HepG2 (cell line): Measurements from ENCODE around the gene YTHDF1. TPM values are rescaled to one million over a fixed set of nuclear protein-coding genes. Genes with fewer than 3 reads are reported as not detected.

Experiments
- ETV6 ChIP-seq: sonication (generic); formaldehyde crosslinking; conservative IDR thresholded peaks from 2 replicates; pipeline ENCODE4 v1.4.0; 2020; ENCODE audit warnings: missing genetic modification reagents
- GATA4 ChIP-seq: sonication (generic); IDR thresholded peaks from 2 replicates; pipeline ENCODE4 v1.6.1; 2016; ENCODE audit warnings: antibody characterized with exemption, low read depth, borderline replicate concordance
- KDM5A ChIP-seq: fragments of 200-600 bp; sonication (generic); IDR thresholded peaks from 2 replicates; pipeline ENCODE4 v1.7.0; 2018; ENCODE audit warnings: antibody characterized with exemption, mild to moderate bottlenecking, low read length, borderline replicate concordance
- NR2F2 ChIP-seq: IDR thresholded peaks from 2 replicates; pipeline ENCODE4 v1.6.1; 2012; ENCODE audit warnings: low read depth, inconsistent platforms, borderline replicate concordance
- RBM39 ChIP-seq: fragments of 200-400 bp; formaldehyde crosslinking; IDR thresholded peaks from one replicate; pipeline ENCODE4 v1.6.1; 2018; ENCODE audit warnings: antibody characterized with exemption, mild to moderate bottlenecking, low read depth, low read length; ENCODE audit not compliant: poor library complexity, severe bottlenecking
- RELA ChIP-seq: sonication (generic); formaldehyde crosslinking; IDR thresholded peaks from 2 replicates; pipeline ENCODE4 v1.4.0; 2020; ENCODE audit warnings: missing genetic modification reagents
- SRY ChIP-seq: sonication (generic); formaldehyde crosslinking; IDR thresholded peaks from 2 replicates; pipeline ENCODE4 v1.8.0; 2022; ENCODE audit warnings: mild to moderate bottlenecking, missing genetic modification reagents
- TCF7 ChIP-seq: sonication (generic); IDR thresholded peaks from 2 replicates; pipeline ENCODE4 v1.6.1; 2016; ENCODE audit warnings: antibody characterized with exemption, low read depth
- THAP7 ChIP-seq: sonication (generic); formaldehyde crosslinking; IDR thresholded peaks from 2 replicates; pipeline ENCODE4 v1.8.1; 2023; ENCODE audit warnings: mild to moderate bottlenecking, missing genetic modification reagents
- ZNF12 ChIP-seq: sonication (generic); formaldehyde crosslinking; IDR thresholded peaks from 2 replicates; pipeline ENCODE4 v1.5.0; 2020; ENCODE audit warnings: missing genetic modification reagents
- ZNF597 ChIP-seq: sonication (generic); formaldehyde crosslinking; IDR thresholded peaks from 2 replicates; pipeline ENCODE4 v1.5.0; 2020; ENCODE audit warnings: missing genetic modification reagents
- ZXDC ChIP-seq: sonication (generic); formaldehyde crosslinking; IDR thresholded peaks from 2 replicates; pipeline ENCODE4 v1.5.0; 2020; ENCODE audit warnings: mild to moderate bottlenecking, missing genetic modification reagents
- polyA plus RNA-seq, 8 experiments: library from polyadenylated mRNA; depleted of rRNA in 3 of 8; stranded (reverse) in 7 of 8; unstranded in 1 of 8; fragments of >200 nt; fragmentation: Illumina TruSeq in 4 of 8; extraction: Trizol in 4 of 8; gene quantifications; 2 replicates each; pipeline versions ENCODE4 v1.2.1 to v1.2.3, GENCODE V29; 2011 to 2016; ENCODE audit warnings: low read depth in 4 of 8, missing spikeins in 1 of 8, mixed read lengths in 1 of 8; ENCODE audit not compliant: insufficient read depth in 1 of 8
- total RNA-seq, 5 experiments: library from RNA; depleted of rRNA; stranded (reverse); fragments of >200 nt; fragmentation: Illumina TruSeq; extraction: Trizol; gene quantifications; 2 replicates each; pipeline ENCODE4 v1.2.3, GENCODE V29; 2016; ENCODE audit warnings: low read depth in 1 of 5
- TF ChIP-seq, protein P1 (sequence below): sonication (generic); formaldehyde crosslinking; IDR thresholded peaks from one replicate; pipeline ENCODE4 v1.5.1; 2020; ENCODE audit warnings: mild to moderate bottlenecking, missing genetic modification reagents; ENCODE audit errors: not compliant biosample characterization
- TF ChIP-seq, protein P2 (sequence below): sonication (generic); formaldehyde crosslinking; IDR thresholded peaks from 2 replicates; pipeline ENCODE4 v1.8.1; 2023; ENCODE audit warnings: mild to moderate bottlenecking, missing genetic modification reagents, borderline replicate concordance

Gene YTHDF1
- total and polyA plus RNA-seq, 2 of the 13 experiments (the other 11 are each of a cell fraction or from before 2014, with no cell fraction given), result 34.5 to 37.7 TPM

DNA sequence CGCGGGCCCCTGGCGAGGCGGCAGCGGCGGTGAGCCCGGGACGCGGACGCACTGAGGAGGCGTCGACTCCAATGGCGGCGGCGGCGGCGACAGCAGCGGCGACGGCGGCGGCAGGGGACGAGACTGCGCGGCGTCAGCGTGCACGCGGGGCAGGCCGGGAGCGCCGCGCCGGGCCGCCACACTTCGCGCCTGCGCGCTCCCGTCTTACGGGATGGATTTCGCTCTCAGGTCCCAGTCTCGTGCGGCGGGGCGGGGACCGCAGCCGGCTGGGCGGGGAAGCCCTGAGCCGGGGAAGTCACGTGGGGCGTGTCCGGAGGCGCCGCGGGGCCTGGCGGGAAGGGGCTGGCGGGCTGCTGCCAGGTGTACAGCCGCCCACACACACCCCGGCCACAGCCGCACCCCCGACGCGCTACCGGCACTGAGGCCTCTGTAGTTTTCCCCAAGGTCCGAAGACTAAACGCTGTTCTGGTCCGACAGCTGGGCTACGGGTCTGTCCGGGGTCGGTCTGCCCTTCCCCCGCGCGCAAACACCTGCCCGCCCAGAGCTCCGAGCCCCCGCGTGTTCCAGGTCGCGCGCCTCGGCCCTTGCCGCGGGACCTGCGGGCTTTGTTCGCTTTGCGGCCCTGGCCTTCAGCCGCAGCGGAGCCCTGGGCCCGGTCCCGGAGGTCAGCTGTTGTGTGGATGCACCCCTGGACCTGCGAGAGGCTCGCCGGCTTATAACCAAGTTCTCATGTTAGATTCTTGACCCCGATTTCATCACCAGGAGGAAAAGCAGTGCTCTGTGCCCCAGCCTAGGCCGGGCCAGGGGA, at the start of gene YTHDF1 (continued):
- TF ChIP-seq, protein P1, sequence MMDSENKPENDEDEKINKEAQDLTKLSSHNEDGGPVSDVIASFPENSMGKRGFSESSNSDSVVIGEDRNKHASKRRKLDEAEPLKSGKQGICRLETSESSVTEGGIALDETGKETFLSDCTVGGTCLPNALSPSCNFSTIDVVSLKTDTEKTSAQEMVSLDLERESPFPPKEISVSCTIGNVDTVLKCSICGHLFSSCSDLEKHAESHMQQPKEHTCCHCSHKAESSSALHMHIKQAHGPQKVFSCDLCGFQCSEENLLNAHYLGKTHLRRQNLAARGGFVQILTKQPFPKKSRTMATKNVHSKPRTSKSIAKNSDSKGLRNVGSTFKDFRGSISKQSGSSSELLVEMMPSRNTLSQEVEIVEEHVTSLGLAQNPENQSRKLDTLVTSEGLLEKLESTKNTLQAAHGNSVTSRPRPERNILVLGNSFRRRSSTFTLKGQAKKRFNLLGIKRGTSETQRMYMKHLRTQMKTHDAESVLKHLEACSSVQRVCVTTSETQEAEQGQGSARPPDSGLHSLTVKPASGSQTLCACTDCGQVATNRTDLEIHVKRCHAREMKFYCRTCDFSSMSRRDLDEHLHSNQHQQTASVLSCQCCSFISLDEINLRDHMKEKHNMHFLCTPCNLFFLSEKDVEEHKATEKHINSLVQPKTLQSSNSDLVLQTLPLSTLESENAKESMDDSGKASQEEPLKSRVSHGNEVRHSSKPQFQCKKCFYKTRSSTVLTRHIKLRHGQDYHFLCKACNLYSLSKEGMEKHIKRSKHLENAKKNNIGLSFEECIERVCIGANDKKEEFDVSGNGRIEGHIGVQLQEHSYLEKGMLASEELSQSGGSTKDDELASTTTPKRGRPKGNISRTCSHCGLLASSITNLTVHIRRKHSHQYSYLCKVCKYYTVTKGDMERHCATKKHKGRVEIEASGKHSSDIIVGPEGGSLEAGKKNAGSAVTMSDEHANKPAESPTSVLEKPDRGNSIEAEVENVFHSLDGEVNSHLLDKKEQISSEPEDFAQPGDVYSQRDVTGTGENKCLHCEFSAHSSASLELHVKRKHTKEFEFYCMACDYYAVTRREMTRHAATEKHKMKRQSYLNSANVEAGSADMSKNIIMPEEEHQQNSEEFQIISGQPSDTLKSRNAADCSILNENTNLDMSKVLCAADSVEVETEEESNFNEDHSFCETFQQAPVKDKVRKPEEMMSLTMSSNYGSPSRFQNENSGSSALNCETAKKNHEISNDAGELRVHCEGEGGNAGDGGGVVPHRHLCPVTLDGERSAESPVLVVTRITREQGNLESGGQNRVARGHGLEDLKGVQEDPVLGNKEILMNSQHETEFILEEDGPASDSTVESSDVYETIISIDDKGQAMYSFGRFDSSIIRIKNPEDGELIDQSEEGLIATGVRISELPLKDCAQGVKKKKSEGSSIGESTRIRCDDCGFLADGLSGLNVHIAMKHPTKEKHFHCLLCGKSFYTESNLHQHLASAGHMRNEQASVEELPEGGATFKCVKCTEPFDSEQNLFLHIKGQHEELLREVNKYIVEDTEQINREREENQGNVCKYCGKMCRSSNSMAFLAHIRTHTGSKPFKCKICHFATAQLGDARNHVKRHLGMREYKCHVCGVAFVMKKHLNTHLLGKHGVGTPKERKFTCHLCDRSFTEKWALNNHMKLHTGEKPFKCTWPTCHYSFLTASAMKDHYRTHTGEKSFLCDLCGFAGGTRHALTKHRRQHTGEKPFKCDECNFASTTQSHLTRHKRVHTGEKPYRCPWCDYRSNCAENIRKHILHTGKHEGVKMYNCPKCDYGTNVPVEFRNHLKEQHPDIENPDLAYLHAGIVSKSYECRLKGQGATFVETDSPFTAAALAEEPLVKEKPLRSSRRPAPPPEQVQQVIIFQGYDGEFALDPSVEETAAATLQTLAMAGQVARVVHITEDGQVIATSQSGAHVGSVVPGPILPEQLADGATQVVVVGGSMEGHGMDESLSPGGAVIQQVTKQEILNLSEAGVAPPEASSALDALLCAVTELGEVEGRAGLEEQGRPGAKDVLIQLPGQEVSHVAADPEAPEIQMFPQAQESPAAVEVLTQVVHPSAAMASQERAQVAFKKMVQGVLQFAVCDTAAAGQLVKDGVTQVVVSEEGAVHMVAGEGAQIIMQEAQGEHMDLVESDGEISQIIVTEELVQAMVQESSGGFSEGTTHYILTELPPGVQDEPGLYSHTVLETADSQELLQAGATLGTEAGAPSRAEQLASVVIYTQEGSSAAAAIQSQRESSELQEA (CRISPR knock-in tag), result peak; percentile 97
- no peak for TF ChIP-seq RELA
- TF ChIP-seq, protein P2, sequence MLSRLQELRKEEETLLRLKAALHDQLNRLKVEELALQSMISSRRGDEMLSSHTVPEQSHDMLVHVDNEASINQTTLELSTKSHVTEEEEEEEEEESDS, result 0 out of 2 replicates have a peak, but pooled peaks have one; percentile 40
- peak; percentile 66 for TF ChIP-seq ZNF12 (CRISPR knock-in tag)
- TF ChIP-seq ETV6 (CRISPR knock-in tag), result peak; percentile 72; the same call in 1 of the 2 replicates
- TF ChIP-seq ZXDC (CRISPR knock-in tag), result no peak
- TF ChIP-seq SRY (CRISPR knock-in tag), result peak; percentile 86
- TF ChIP-seq NR2F2, result peak; percentile 54; the same call in 1 of the 2 replicates
- peak; percentile 91 for TF ChIP-seq ZNF597 (CRISPR knock-in tag)
- TF ChIP-seq KDM5A, result no peak
- TF ChIP-seq THAP7 (CRISPR knock-in tag), result peak; percentile 95
- peak; percentile 86 for TF ChIP-seq RBM39
- TF ChIP-seq TCF7, result no peak; the same call in 1 of the 2 replicates
- TF ChIP-seq GATA4, result peak; percentile 60; the same call in 1 of the 2 replicates
